Ovary (tissue), 9 donors: ENCODE measurements around the gene HSD17B14. TPM values are rescaled to one million over a fixed set of nuclear protein-coding genes. Genes with fewer than 3 reads are reported as not detected.
"Not testable (repeated sequence)": the region's sequence is repeated elsewhere in the genome, so short reads cannot be mapped to it uniquely, and the experiment has no call there.

Source experiments
- DNase-seq, 5 donors: peaks; one replicate each; pipeline ENCODE4 v3.0.0-alpha.2; 2019 to 2020
- H3K27ac ChIP-seq, 2 donors: fragments of 200-600 bp; one replicate each; pipeline versions ENCODE4 v1.5.1 to v1.8.0; 2019 to 2022
- H3K27me3 ChIP-seq: fragments of 200-600 bp; one replicate; pipeline ENCODE4 v1.8.0; 2022
- H3K36me3 ChIP-seq: fragments of 200-600 bp; sonication (generic); one replicate; pipeline ENCODE4 v1.5.1; 2019
- H3K4me1 ChIP-seq: one replicate; pipeline ENCODE4 v1.8.1; 2013; ENCODE audit warnings: mild to moderate bottlenecking, moderate library complexity; ENCODE audit not compliant: insufficient read depth
- H3K4me3 ChIP-seq: fragments of 200-600 bp; sonication (generic); one replicate; pipeline ENCODE4 v1.5.1; 2017
- H3K9me3 ChIP-seq, 2 donors: fragments of 200-600 bp in 1 of 2; sonication (generic) in 1 of 2; one replicate each; pipeline versions ENCODE4 v1.5.1 to v1.8.1; 2013 to 2019; ENCODE audit warnings: mild to moderate bottlenecking in 1 of 2, moderate library complexity in 1 of 2
- CTCF ChIP-seq, 3 donors: fragments of 450-650 bp in 2 of 3; fragments of 200-600 bp in 1 of 3; IDR thresholded peaks; one replicate each; pipeline versions ENCODE4 v1.5.1 to v1.8.0; 2016 to 2022; ENCODE audit warnings: antibody characterized with exemption in 3 of 3, mild to moderate bottlenecking in 1 of 3
- EP300 ChIP-seq: sonication (generic); formaldehyde crosslinking; IDR thresholded peaks from one replicate; pipeline ENCODE4 v1.6.1; 2017; ENCODE audit warnings: antibody characterized with exemption
- POLR2A ChIP-seq: fragments of 450-650 bp; IDR thresholded peaks from one replicate; pipeline ENCODE4 v1.6.1; 2017; ENCODE audit warnings: antibody characterized with exemption, mild to moderate bottlenecking, moderate library complexity
- WGBS, 3 donors: extraction: QIAGEN DNeasy Blood & Tissue Kit in 1 of 3; methylation state at CpG; one replicate each; pipeline versions ENCODE4 v1.1.5 to v1.1.7; 2013 to 2017; 5-methylcytosine and 5-hydroxymethylcytosine counted together
- intact Hi-C, 4 donors: fragments of 100-400 bp; cut with DNase I; formaldehyde crosslinking; loops; one replicate each; pipeline versions ENCODE4 v1.11.0 to v1.15.1; 2022 to 2023
- polyA plus RNA-seq, 2 donors: library from polyadenylated mRNA; stranded (reverse); fragments of 200-250 nt in 1 of 2; fragments of 350-450 nt in 1 of 2; fragmentation: Illumina TruSeq in 1 of 2; extraction: RNeasy Lipid Tissue Mini Kit (QIAGEN cat#74804) in 1 of 2; gene quantifications; one replicate each; pipeline ENCODE4 v1.2.3, GENCODE V29; 2013 to 2014
- total RNA-seq, 7 donors: library from RNA; depleted of rRNA in 2 of 7; stranded (reverse); fragments of >200 nt in 2 of 7; fragmentation: NEBNext Ultra II Directional in 3 of 7; extraction: Animal tissue kit (Norgen Biotek cat#: 25700) in 3 of 7; gene quantifications; one replicate each; pipeline versions ENCODE4 v1.1.0 to v1.2.4, GENCODE V29; 2016 to 2023
- donor health status: DM: no; HTN: no; CAD: no; lungs with moderate emphysema.
- donor health status: DM: no; HTN: no; CAD: no.
- donor health status: Bipolar disorder and iron deficiency.
- donor health status: DM: yes; HTN: yes; CAD: no.
- donor health status: DM: no; HTN: no; CAD: no.
- donor health status: DM: yes; HTN: yes; CAD: no.

Gene HSD17B14
- total and polyA plus RNA-seq, 9 donors = 10.6 to 82.8 (median 46.1) TPM

- no peaks in the 10 kb centered on the region for H3K36me3 ChIP-seq
- H3K27ac ChIP-seq = no peak overlapping the region
- DNase-seq = no peak
- no peaks in the 10 kb centered on the region for H3K9me3 ChIP-seq
- no peak for TF ChIP-seq CTCF (IDR thresholded peaks at IDR 0.05)
- TF ChIP-seq POLR2A = no peak
- TF ChIP-seq EP300 = no peak
- peaks cover 6% of the 10 kb centered on the region for H3K4me1 ChIP-seq
- 83 to 89% (median 87%) methylated on average over 13 of the region's 13 CpGs for WGBS, 3 donors
- H3K27me3 ChIP-seq = no peaks in the 10 kb centered on the region
- intact Hi-C loops = loop anchor here in 1 of 4 donors (10.0 kb wide), 1 partner anchor 86 kb away; the partner anchor contains the start of gene FTL
- H3K4me3 ChIP-seq = no peak overlapping the region
Measured at GRCh38 chr19:48879025-48879637, 42.8 kb upstream of the HSD17B14 start.

GRCh38 chr19:48878196-48879024 is 42.1 kb upstream of the HSD17B14 start:
- 39 to 55% (median 46%) methylated on average over 11 of the region's 11 CpGs for WGBS, 3 donors
- Histone ChIP-seq H3K4me3 (no peak overlapping the region), H3K27ac (no peak overlapping the region), H3K27me3 (no peaks in the 10 kb centered on the region), H3K4me1 (peaks cover 7% of the 10 kb centered on the region), H3K36me3 (no peaks in the 10 kb centered on the region), H3K9me3 (no peaks in the 10 kb centered on the region)
- intact Hi-C loops = loop anchor here in 1 of 4 donors (10.0 kb wide), 1 partner anchor 86 kb away; the partner anchor contains the start of gene FTL
- TF ChIP-seq CTCF (IDR thresholded peaks at IDR 0.05) (no peak), EP300 (peak; percentile 19)
- DNase-seq = peak in 3 of 5 donors; percentile 37 to 76 (median 60)

GRCh38 chr19:48877855-48878195 is 41.5 kb upstream of the HSD17B14 start:
- WGBS, 3 donors = 76 to 82% (median 79%) methylated on average over 6 of the region's 6 CpGs
- TF ChIP-seq EP300 (no peak), POLR2A (no peak), CTCF (IDR thresholded peaks at IDR 0.05) (no peak)
- Histone ChIP-seq H3K27me3 (no peaks in the 10 kb centered on the region), H3K27ac (no peak overlapping the region), H3K4me1 (peaks cover 9% of the 10 kb centered on the region), H3K9me3 (no peaks in the 10 kb centered on the region), H3K36me3 (no peaks in the 10 kb centered on the region), H3K4me3 (no peak overlapping the region)
- intact Hi-C loops = loop anchor here in 1 of 4 donors (10.0 kb wide), 1 partner anchor 87 kb away; the partner anchor contains the start of gene FTL
- DNase-seq = no peak

- DNase-seq = peak in 1 of 5 donors; percentile 56
- Histone ChIP-seq H3K4me3 (peak overlapping the region; percentile 97), H3K27ac (peak overlapping the region; percentile 99)
- WGBS, 3 donors = 69 to 76% (median 73%) methylated on average over 30 of the region's 30 CpGs
- H3K36me3 ChIP-seq, H3K27me3 ChIP-seq, H3K4me1 ChIP-seq, H3K9me3 ChIP-seq: not testable (repeated sequence)
- intact Hi-C loops = loop anchor here in 1 of 4 donors (10.0 kb wide), 1 partner anchor 88 kb away; the partner anchor contains the start of gene FTL
Measured at GRCh38 chr19:48876043-48876981, 40.0 kb upstream of the HSD17B14 start.
